Activated naive CD4-positive, alpha-beta T cell treated with anti-CD3 and anti-CD28 coated beads, Interleukin-2, amount 50 U/mL, for 16 hours (primary cell): ENCODE data around the gene PRKAG2.
"Not testable (repeated sequence)": the region's sequence is repeated elsewhere in the genome, so short reads cannot be mapped to it uniquely, and the experiment has no call there.

Experiments used
- DNase-seq: peaks from one replicate; pipeline ENCODE4 v3.0.0-alpha.2; 2020

PRKAG2 gene

GRCh38 chr7:151883857-151884256 lies 6.9 kb upstream of the PRKAG2 start:
- no peak for DNase-seq

DNA sequence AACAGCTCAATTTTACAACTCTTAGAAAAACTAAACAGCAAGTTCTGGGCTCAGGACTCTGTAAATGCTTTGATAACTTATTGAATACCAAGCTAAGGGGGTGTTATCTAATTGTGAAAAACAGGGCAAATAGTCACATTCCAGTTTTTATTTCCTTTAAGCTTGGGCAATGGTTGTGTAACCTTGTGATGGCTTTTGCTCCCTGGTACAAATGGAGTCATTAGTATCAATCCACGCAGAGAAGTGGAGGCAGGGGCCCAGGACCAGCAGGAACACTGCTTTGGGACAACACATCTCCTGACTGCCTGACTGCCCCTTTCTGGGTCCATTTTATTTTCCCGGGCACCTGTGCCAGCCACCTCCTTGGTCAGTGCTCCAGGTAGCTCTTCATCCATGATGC lies 5.8 kb upstream of the PRKAG2 start:
- no peak for DNase-seq

DNA sequence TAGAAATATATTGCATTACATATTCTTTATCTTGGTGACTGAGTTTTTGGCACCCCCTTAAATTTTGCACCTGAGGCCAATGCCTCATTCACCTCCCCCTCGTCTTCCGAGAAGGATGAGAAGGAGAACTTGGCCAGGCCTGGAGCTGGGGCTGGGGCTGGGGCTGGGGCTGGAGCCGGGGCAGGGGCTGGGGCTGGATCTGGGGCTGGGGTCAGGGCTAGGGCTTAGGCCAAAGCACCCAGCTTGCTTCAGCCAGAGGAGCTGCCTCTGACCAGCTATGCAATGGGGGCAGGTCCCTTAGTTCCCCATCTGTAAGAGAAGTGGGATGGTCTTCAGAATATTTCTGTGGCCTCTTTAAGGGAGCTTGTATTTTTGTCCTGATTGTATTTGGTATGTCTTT lies 3.8 kb upstream of the PRKAG2 start:
- DNase-seq = no peak

GRCh38 chr7:151877911-151878835 lies 1.3 kb upstream of the PRKAG2 start:
- no peak for DNase-seq

DNA sequence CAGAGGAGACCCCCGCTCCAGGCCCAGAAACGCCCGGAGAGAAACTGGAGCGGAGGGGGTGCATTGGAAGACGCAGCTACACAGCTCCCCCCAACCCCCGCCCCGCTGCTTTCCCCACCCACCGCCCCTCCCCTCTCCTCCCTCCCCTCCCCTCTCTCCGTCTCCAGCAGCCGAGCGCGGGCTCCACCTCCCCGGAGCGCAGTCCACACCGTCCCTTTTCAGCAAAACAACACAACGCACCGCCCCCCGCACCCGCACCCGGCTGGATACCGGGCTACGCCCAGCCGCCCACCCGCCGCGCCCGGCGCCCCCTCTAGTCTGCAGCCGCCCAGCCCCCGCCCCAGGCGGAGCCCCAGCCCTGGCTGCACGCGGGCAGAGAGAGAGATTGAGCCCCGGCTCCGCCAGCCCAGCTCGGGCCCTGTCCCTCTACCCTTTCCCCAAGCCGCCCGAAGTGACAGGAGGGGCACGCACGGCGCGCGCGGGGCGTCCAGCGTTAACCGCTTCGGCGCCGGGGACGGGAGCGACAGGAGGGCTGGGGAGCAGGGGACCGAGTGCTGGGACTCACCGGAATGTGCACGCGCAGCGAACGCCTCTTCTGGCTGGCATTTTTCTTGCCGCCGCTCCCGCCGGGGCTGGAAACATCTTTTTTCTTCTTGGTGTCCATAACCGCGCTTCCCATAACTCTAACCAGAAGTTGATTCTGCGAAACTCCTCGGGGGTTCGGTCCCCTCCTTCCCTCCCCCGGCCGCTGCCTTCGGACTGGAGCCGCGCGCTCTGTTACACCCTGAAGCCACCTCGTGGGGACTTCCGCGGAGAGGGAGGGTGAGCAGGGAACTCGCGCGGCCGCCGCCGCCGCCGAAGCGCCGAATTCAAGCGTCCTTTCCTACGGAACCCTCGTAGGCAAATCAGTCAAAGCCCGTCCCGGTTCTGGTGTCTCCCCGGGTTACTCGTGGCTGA lies 695 bp downstream of the PRKAG2 start:
- peak; percentile 76 for DNase-seq

DNA sequence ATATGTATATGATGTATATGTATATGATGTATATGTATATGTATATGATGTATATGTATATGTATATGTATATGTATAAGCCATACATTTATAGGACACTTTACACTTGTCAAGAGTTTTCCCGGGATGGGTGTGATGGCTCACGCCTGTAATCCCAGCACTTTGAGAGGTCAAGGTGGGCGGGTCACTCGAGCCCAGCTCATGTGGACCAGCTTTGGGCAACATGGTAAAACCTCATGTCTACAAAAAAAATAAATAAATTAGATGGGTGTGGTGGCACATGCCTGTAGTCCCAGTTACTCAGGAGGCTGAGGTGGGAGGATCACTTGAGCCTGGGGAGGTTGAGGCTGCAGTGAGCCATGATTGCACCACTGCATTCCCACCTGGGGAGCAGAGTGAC lies 2.4 kb downstream of the PRKAG2 start:
- not testable (repeated sequence) for DNase-seq

DNA sequence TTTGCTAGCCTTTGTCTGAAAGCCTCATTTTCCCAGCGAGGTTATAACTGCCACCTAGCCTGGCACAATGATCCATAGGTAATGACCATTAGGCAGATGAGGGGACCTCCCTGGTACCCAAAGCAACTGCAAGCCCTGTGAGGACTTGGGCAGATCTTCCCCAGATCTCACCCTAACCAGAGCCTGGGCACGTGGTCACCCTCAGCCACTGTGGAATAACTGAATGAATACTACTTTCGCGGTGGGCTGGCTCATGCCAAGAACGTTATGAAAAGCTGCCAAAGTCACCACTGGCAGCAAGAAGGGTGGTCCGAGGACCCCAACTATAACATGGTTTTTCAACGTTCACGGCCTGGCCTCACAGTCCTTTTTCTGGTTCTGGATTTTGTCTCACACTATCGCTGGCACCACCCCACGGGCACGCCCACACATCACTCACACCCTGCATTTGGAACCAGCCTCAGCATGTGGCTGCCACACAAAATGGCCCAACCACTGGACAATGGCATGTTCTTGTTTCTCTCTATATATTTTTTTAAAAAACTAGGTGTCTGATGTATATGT lies 3.4 kb downstream of the PRKAG2 start:
- DNase-seq = no peak

- no peak for DNase-seq
Observed at GRCh38 chr7:151872531-151873401, 4.1 kb downstream of the PRKAG2 start.

- no peak for DNase-seq
Observed at GRCh38 chr7:151871904-151872303, 5.0 kb downstream of the PRKAG2 start.

DNA sequence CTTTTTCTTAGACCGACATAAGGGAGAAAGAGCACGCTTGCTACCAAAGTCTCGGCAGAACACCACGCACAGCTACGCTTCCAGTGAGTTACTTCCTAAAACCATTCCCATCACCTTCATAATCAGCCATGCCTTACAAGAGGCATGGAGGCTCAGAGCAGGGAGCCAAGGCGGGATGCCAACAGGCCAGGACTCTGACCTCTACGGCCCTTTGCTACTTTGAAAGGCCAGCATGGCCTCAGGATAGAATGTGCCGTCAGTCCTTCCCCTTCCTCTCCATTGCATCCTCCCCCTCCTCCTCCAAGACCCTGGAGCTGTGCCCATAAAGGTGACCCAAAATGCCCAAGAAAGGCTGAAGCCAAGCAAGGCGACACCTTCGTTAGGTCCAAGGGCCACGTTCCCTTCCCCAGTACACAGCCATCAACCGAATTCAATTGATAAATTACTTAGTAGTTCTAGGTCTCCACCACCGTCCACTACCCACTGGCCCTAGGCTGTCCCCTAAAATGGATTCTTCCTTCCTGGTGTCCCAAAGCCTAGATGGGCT lies 5.7 kb downstream of the PRKAG2 start:
- DNase-seq = no peak

GRCh38 chr7:151869968-151870918 lies 6.7 kb downstream of the PRKAG2 start:
- no peak for DNase-seq

DNA sequence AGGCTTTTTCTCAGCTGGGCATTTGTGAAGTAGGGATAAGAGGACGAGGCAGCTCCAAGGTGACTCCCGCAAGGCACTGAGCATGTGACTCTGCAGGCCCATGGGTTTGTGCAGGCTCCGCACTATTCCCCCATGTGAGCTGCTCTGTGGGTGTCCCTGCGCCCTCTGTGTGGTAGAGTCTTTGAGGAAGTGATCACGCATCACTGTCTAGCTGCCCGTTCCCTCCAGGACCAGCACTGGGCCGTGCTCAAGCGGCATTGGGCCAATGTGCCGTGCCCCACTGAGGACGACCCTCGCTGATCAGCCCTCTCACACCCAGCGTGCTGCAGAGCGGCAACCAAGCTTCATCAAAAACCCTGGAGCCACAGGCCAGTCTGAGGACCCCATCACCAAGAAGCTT lies 7.5 kb downstream of the PRKAG2 start:
- no peak for DNase-seq

DNA sequence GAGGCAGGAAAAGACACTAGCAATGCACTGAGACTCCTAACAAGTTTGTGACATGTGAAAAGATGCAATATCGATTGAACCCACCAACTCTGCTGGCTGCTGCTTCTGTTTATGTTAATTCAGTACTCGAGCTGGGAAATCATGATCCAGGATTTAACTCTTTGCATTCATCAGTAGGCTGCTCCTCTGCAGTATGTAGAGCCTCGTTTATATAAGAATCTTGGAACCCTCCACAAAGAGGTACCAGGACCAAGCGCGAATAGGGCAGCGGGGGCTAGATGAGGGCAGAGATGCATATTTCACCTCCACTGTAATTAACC lies 7.8 kb downstream of the PRKAG2 start:
- DNase-seq = no peak

DNA sequence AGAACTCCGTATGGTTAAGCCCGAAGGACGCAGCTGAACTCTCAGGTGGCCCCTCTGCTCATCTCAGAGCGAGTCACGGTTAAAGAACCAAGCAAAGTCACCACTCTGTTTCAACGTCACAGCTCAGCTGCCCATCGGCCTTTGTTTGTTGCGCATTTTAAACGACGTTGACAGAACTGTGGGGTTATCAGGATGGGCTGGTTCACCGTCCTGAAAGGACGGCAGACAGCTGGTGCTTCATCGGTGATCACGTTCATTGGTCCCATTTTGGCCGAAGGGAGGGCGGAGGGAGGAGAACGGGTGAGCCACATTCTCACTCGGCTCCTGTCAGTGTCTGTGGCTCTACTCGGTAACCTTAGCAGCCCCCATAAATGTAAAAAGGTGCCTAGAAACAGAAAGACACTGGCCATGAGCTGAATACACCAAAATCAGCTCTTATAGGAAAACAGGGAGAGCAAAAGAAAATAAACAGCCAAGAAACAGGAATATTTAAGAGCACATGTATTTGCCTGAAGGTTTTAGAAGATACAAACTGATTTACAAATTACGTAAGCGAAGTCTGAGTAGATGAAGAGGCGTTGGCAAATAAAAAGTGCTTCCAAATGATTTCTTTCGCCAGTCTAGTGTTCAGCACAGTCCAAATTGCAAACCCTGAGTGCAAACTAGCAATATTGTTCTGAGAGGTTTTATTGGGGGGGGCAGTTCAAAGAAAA lies 8.4 kb downstream of the PRKAG2 start:
- no peak for DNase-seq

GRCh38 chr7:151867912-151868311 lies 9.0 kb downstream of the PRKAG2 start:
- no peak for DNase-seq

DNA sequence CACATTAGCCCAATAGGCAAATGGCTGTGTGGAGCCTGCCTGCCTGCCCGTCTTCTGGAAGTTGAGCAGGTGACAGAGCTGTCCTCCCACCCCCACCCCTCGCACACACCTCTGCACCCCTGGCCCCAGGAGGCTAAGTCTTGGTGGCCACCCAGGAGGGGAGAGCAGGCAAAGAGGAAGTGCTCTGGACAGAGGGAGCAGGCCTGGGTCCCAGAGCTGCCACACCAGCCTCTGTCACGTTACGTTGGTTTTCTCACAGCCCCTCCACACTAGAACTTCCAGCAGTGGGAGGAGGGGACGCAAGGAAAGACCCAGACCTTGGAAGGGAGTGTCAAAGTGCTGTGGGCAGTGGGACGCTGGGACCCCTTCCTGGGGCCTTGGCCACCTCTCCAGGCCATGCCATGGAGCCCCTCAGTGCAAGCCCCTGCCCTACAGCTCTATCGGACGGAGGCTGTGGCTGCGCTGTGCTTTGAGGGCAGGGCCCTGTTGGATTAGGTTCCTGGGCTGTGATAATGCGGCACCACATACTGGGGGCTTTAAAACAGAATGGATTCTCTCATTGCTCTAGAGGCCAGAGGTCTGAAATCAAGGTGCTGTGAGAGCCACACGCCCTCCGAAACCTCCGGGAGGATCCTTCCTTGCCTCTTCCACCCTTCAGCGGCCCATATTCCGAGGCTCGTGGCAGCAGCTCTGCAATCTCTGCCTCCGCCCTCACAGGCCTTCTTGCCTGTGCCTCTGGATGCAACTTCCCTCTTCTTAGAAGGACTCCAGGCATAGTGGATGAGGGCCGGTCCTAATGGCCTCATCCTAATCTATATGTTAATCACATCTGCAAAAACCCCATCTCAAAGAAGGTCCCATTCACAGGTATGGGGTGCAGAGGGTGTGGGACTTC lies 9.9 kb downstream of the PRKAG2 start:
- DNase-seq = no peak

DNA sequence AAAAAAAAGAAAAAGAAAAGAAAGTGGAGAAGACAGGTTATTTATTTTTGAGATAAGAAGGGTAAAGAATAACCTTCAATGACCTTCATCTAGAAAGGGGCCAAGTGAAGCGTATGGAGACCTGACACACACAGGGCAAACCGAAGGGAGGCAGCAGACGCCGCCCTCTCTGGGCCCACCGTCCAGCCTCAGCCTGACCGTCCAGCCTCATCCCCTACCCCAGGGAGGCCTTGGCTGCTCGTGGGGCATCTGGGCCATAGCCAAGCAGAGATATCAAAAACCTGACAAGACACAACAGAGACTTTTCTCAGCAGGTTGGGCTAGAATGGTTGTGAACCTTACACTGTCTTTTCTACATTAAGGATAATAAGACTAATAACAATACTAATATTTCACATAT lies 10.9 kb downstream of the PRKAG2 start:
- no peak for DNase-seq

- no peak for DNase-seq
Observed at GRCh38 chr7:151865070-151865670, 11.7 kb downstream of the PRKAG2 start.

DNA sequence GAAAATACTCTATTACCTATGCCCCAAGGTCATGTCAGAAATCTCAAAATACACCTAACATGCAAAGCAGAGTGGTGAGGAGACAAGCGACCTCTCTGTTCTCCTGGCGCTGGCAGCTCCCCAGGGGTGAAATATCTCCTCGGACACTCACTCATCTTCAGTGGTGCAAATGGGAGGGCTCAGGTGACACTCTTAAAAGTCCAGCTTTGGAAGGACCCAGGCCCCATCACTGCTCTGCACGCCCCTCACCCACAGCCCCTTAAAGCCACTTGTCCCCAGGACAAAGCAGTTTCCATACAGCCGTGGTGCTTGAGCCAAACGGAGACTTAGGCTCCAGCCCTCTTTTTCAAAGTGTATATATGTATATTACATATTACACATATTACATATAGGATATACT lies 12.4 kb downstream of the PRKAG2 start:
- DNase-seq = no peak
